K562 (cell line): ENCODE measurements around the gene SLC25A18. TPM values are rescaled to one million over a fixed set of nuclear protein-coding genes. Genes with fewer than 3 reads are reported as not detected.

Experiments
- ATAC-seq: fragments of 200-7000 bp; cut with Tn5 transposase; 3 replicates; pipeline ENCODE4 v1.9.1; 2020; ENCODE audit warnings: moderate library complexity
- BruUV-seq: library from RNA; stranded (reverse); fragments of 400-500 nt; replicated peaks from 2 replicates; lab custom pipeline; 2021; lab: Mats Ljungman, UMichigan
- CTCF ChIA-PET: fragments of 300-600 bp; formaldehyde crosslinking; extraction: SDS; loops from one replicate; lab custom pipeline; 2021; ENCODE audit warnings: low intra/inter-chr PET ratio; lab: Yijun Ruan, JAX
- POLR2A ChIA-PET: fragments of 300-600, 350-650 bp; sonication (Branson Sonifier 250); formaldehyde crosslinking; extraction: SDS; loops from one replicate; lab custom pipeline; 2021; ENCODE audit warnings: antibody characterized with exemption, inconsistent platforms; lab: Yijun Ruan, JAX
- DNase-seq, 4 experiments: peaks; one replicate each; pipeline versions ENCODE4 v3.0.0 to v3.0.0-alpha.2; 2011 to 2018; ENCODE audit warnings: low spot score in 3 of 4, mixed read lengths in 3 of 4; ENCODE audit errors: extremely low read depth in 1 of 4
- FAIRE-seq: peaks from 2 replicates; lab custom pipeline; 2011; peaks lifted over from hg19 to GRCh38; lab: Jason Lieb, UNC
- H2AFZ ChIP-seq: 2 replicates; pipeline ENCODE4 v1.6.0; 2011; ENCODE audit warnings: low read depth, low read length, control low read depth, inconsistent platforms
- H3K27ac ChIP-seq: fragments of 200-600 bp; 3 replicates; pipeline ENCODE4 v1.8.0; 2011; ENCODE audit warnings: low read depth, mild to moderate bottlenecking, control low read depth, inconsistent platforms, low read length, moderate library complexity, mixed read lengths; ENCODE audit errors: extremely low read depth
- H3K27me3 ChIP-seq, 2 experiments: fragments of 300-600 bp in 1 of 2; 2 replicates in 1 of 2; 3 replicates in 1 of 2; pipeline versions ENCODE4 v1.6.0 to v1.8.0; 2011; ENCODE audit warnings: inconsistent platforms in 2 of 2, low read length in 2 of 2, mild to moderate bottlenecking in 1 of 2, mixed read lengths in 1 of 2, moderate library complexity in 1 of 2; ENCODE audit not compliant: control insufficient read depth in 2 of 2, insufficient read depth in 2 of 2
- H3K36me3 ChIP-seq: fragments of 300-600 bp; 3 replicates; pipeline ENCODE4 v1.8.0; 2011; ENCODE audit warnings: mild to moderate bottlenecking, low read length, inconsistent platforms; ENCODE audit not compliant: control insufficient read depth, insufficient read depth
- H3K4me1 ChIP-seq, 2 experiments: fragments of 200-600 bp in 1 of 2; replicated peaks in 1 of 2; 2 replicates in 1 of 2; 3 replicates in 1 of 2; pipeline versions ENCODE4 v1.5.1 to v1.8.0; 2011; ENCODE audit warnings: inconsistent platforms in 2 of 2, low read length in 2 of 2, mild to moderate bottlenecking in 1 of 2, mixed read lengths in 1 of 2, moderate library complexity in 1 of 2; ENCODE audit not compliant: control insufficient read depth in 2 of 2, insufficient read depth in 2 of 2
- H3K4me2 ChIP-seq: 2 replicates; pipeline ENCODE4 v1.6.1; 2011; ENCODE audit warnings: low read length, control low read depth, inconsistent platforms, mixed read lengths; ENCODE audit not compliant: insufficient read depth
- H3K4me3 ChIP-seq: fragments of 200-600 bp; sonication (generic), shearing (Covaris generic); 2 replicates; pipeline ENCODE4 v1.5.1; 2016; ENCODE audit warnings: control low read depth, inconsistent platforms
- H3K79me2 ChIP-seq: fragments of 200-600 bp; 3 replicates; pipeline ENCODE4 v1.8.0; 2011; ENCODE audit warnings: low read length, inconsistent platforms; ENCODE audit not compliant: control insufficient read depth, insufficient read depth
- H3K9ac ChIP-seq, 2 experiments: 2 replicates each; pipeline versions ENCODE4 v1.6.0 to v1.6.1; 2011; ENCODE audit warnings: low read depth in 2 of 2, low read length in 2 of 2, control low read depth in 1 of 2, inconsistent platforms in 1 of 2, mild to moderate bottlenecking in 1 of 2, mixed read lengths in 1 of 2; ENCODE audit not compliant: insufficient read depth in 1 of 2
- H3K9me1 ChIP-seq: one replicate; pipeline ENCODE4 v1.6.0; 2011; ENCODE audit warnings: inconsistent platforms, mild to moderate bottlenecking, low read length, moderate library complexity; ENCODE audit not compliant: control insufficient read depth, insufficient read depth
- H3K9me3 ChIP-seq: replicated peaks from 2 replicates; pipeline ENCODE4 v1.5.1; 2011; ENCODE audit warnings: low read depth, low read length, inconsistent platforms; ENCODE audit not compliant: control insufficient read depth, insufficient read depth
- H4K20me1 ChIP-seq: replicated peaks from 2 replicates; pipeline ENCODE4 v1.6.1; 2011; ENCODE audit warnings: low read length, inconsistent platforms, mixed read lengths; ENCODE audit not compliant: control insufficient read depth, insufficient read depth
- BACH1 ChIP-seq: fragments of 200-800 bp; sonication (Bioruptor generic); IDR thresholded peaks from 2 replicates; pipeline ENCODE4 v1.6.1; 2016; ENCODE audit warnings: missing genetic modification characterization, missing compliant biosample characterization
- CCAR2 ChIP-seq: fragments of 200-400 bp; formaldehyde crosslinking; IDR thresholded peaks from 2 replicates; pipeline ENCODE4 v1.6.1; 2017; ENCODE audit warnings: mild to moderate bottlenecking, low read depth, low read length
- DIDO1 ChIP-seq: fragments of 450-650 bp; IDR thresholded peaks from 2 replicates; pipeline ENCODE4 v1.6.1; 2016; ENCODE audit warnings: low read depth, missing biosample characterization, missing genetic modification characterization
- FOXM1 ChIP-seq, 2 experiments: fragments of 450-650 bp in 1 of 2; sonication (generic) in 1 of 2; formaldehyde crosslinking in 1 of 2; IDR thresholded peaks; 2 replicates each; pipeline versions ENCODE4 v1.6.1 to v1.9.0; 2017 to 2022; ENCODE audit warnings: low read depth in 2 of 2, mild to moderate bottlenecking in 2 of 2, missing genetic modification reagents in 1 of 2, moderate library complexity in 1 of 2
- NFATC3 ChIP-seq: fragments of 450-650 bp; IDR thresholded peaks from 2 replicates; pipeline ENCODE4 v1.6.1; 2017; ENCODE audit warnings: mild to moderate bottlenecking
- NFRKB ChIP-seq: fragments of 450-650 bp; IDR thresholded peaks from 2 replicates; pipeline ENCODE4 v1.6.1; 2016; ENCODE audit warnings: low read depth
- POLR2A ChIP-seq: fragments of 450-650 bp; conservative IDR thresholded peaks from 2 replicates; pipeline ENCODE4 v1.6.1; 2016
- SREBF1 ChIP-seq: fragments of 150-350 bp; IDR thresholded peaks from 2 replicates; pipeline ENCODE4 v1.6.1; 2014; ENCODE audit warnings: antibody characterized with exemption, low read depth, low read length, borderline replicate concordance
- ZBTB49 ChIP-seq: sonication (generic); formaldehyde crosslinking; IDR thresholded peaks from 2 replicates; pipeline ENCODE4 v1.8.0; 2022; ENCODE audit warnings: missing genetic modification reagents, mild to moderate bottlenecking, borderline replicate concordance
- ZNF274 ChIP-seq: IDR thresholded peaks from 2 replicates; pipeline ENCODE4 v1.6.1; 2011; ENCODE audit warnings: low read depth, mild to moderate bottlenecking, low read length, moderate library complexity, borderline replicate concordance
- ZNF436 ChIP-seq: fragments of 250-450, 450-650 bp; sonication (Bioruptor Pico); formaldehyde crosslinking; IDR thresholded peaks from 2 replicates; pipeline ENCODE4 v1.7.0; 2020; ENCODE audit warnings: mild to moderate bottlenecking
- WGBS: fragments of 100-300 bp; shearing (Covaris generic); methylation state at CpG from one replicate; pipeline ENCODE4 v1.1.6; 2016; ENCODE audit warnings: low coverage, mixed read lengths; ENCODE audit not compliant: insufficient coverage; ENCODE audit errors: missing lambda C conversion rate; 5-methylcytosine and 5-hydroxymethylcytosine counted together
- in situ Hi-C: fragments of 300-500 bp; cut with MboI; formaldehyde crosslinking; loops from 4 replicates; pipeline ENCODE4 v1.15.0; 2018; ENCODE audit warnings: inconsistent platforms, mixed read lengths
- intact Hi-C: fragments of 100-400 bp; cut with micrococcal nuclease; formaldehyde crosslinking; loops from 2 replicates; pipeline ENCODE4 v1.14.2; 2022
- polyA plus RNA-seq, 8 experiments: library from polyadenylated mRNA; depleted of rRNA in 4 of 8; stranded (reverse) in 5 of 8; unstranded in 3 of 8; fragments of >200 nt; fragmentation: Nextera tagmentation in 2 of 8; fragmentation: Illumina TruSeq in 1 of 8; extraction: Ambion mirVana in 2 of 8; extraction: Trizol in 1 of 8; gene quantifications; 2 replicates each; pipeline versions ENCODE4 v1.2.1 to v1.2.3, GENCODE V29; 2011 to 2014; ENCODE audit warnings: inconsistent platforms in 1 of 8, missing spikeins in 1 of 8
- total RNA-seq, 7 experiments: library from RNA; depleted of rRNA in 6 of 7; stranded (reverse); fragments of >200 nt in 6 of 7; fragmentation: Illumina TruSeq in 2 of 7; extraction: Trizol in 2 of 7; gene quantifications; 2 replicates each; pipeline versions ENCODE4 v1.2.1 to v1.2.3, GENCODE V29; 2011 to 2021; ENCODE audit warnings: low replicate concordance in 1 of 7
- TF ChIP-seq, protein P1 (sequence below), 3 experiments: fragments of 200-800 bp in 1 of 3; fragments of 250-450 bp in 1 of 3; fragments of 450-650 bp in 1 of 3; sonication (Bioruptor Pico) in 1 of 3; sonication (Bioruptor generic) in 1 of 3; formaldehyde crosslinking in 1 of 3; IDR thresholded peaks; 2 replicates each; pipeline versions ENCODE4 v1.6.1 to v1.8.0; 2016 to 2022; ENCODE audit warnings: mild to moderate bottlenecking in 2 of 3, missing genetic modification characterization in 2 of 3, missing compliant biosample characterization in 1 of 3, moderate library complexity in 1 of 3

The SLC25A18 gene
- total and polyA plus RNA-seq, 9 of the 15 experiments (the other 6 are each of a cell fraction or from before 2014, with no cell fraction given) = 0.04 TPM; not detected in 8

DNA sequence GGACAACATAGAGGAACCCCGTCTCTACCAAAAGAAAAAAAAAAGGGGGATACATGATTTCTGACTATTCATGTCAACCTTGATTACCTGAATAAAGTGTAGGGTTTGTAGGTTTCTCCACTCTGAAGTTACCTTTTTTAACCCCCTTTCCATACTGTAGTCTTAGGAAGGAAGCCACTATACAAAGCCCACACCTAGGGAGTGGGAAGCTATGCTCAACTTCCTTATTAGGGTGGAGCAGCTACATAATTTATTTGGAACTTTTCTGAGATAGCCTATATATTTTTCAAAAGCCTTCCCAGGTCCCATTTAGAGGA is 65.8 kb downstream of the SLC25A18 start:
- H3K36me3 ChIP-seq = peaks cover 23% of the 10 kb centered on the region; the same call in 1 of the 3 replicates
- H3K4me3 ChIP-seq = peak overlapping the region; percentile 80
- peak overlapping the region; percentile 87 for H3K27ac ChIP-seq
- H3K9ac ChIP-seq = peak overlapping the region; percentile 95 to 99
- H3K9me1 ChIP-seq = no peaks in the 10 kb centered on the region
- peak overlapping the region; percentile 81 for H2AFZ ChIP-seq
- POLR2A ChIA-PET = interaction anchor here (0.6 to 1.0 kb wide), 4 partner anchors 10 to 1810 kb away, joined by 3 to 11 read pairs (median 4); partner anchors contain the start of gene BCL2L13
- H3K4me1 ChIP-seq = peaks cover 27 to 29% of the 10 kb centered on the region in 2 experiments
- peak overlapping the region; percentile 97 for H3K4me2 ChIP-seq
- no peaks in the 10 kb centered on the region for H3K27me3 ChIP-seq
- H4K20me1 ChIP-seq = no peaks in the 10 kb centered on the region
- H3K9me3 ChIP-seq = no peaks in the 10 kb centered on the region
- 0% methylated on average over 1 of the region's 1 CpG for WGBS
- FAIRE-seq (no peak), DNase-seq (peak in 1 of 4 experiments; percentile 22), ATAC-seq (peak; percentile 35)
- in situ Hi-C loops = no loop called here
- intact Hi-C loops = no loop called here
- BruUV-seq = TSS peak; percentile 90
- peaks cover 52% of the 10 kb centered on the region for H3K79me2 ChIP-seq
- CTCF ChIA-PET = no interaction called here
- TF ChIP-seq FOXM1 (IDR thresholded peaks at IDR 0.05; ENCODE audit: low read depth) (no peak), FOXM1 (CRISPR knock-in tag; IDR thresholded peaks at IDR 0.05; ENCODE audit: low read depth) (no peak), NFRKB (peak; percentile 22; the same call in 1 of the 2 replicates), ZNF274 (no peak), CCAR2 (no peak), ZBTB49 (CRISPR knock-in tag) (no peak), NFATC3 (no peak; the same call in 1 of the 2 replicates), BACH1 (tag) (0 out of 2 replicates have a peak, but pooled peaks have one; percentile 48), ZNF436 (CRISPR knock-in tag) (no peak), DIDO1 (tag) (no peak), SREBF1 (no peak), POLR2A (no peak)
- TF ChIP-seq, protein P1, sequence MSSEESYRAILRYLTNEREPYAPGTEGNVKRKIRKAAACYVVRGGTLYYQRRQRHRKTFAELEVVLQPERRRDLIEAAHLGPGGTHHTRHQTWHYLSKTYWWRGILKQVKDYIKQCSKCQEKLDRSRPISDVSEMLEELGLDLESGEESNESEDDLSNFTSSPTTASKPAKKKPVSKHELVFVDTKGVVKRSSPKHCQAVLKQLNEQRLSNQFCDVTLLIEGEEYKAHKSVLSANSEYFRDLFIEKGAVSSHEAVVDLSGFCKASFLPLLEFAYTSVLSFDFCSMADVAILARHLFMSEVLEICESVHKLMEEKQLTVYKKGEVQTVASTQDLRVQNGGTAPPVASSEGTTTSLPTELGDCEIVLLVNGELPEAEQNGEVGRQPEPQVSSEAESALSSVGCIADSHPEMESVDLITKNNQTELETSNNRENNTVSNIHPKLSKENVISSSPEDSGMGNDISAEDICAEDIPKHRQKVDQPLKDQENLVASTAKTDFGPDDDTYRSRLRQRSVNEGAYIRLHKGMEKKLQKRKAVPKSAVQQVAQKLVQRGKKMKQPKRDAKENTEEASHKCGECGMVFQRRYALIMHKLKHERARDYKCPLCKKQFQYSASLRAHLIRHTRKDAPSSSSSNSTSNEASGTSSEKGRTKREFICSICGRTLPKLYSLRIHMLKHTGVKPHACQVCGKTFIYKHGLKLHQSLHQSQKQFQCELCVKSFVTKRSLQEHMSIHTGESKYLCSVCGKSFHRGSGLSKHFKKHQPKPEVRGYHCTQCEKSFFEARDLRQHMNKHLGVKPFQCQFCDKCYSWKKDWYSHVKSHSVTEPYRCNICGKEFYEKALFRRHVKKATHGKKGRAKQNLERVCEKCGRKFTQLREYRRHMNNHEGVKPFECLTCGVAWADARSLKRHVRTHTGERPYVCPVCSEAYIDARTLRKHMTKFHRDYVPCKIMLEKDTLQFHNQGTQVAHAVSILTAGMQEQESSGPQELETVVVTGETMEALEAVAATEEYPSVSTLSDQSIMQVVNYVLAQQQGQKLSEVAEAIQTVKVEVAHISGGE (CRISPR knock-in tag; IDR thresholded peaks at IDR 0.05) = peak in 1 of 3 experiments; percentile 5; a peak in 1 of 6 replicates
